Heart left ventricle (tissue), 13 donors: ENCODE measurements around the gene SUMF1.

Source experiments
- POLR2A ChIP-seq, 2 donors: fragments of 450-650 bp; IDR thresholded peaks; one replicate each; pipeline ENCODE4 v1.6.1; 2017; ENCODE audit warnings: antibody characterized with exemption in 2 of 2, mild to moderate bottlenecking in 2 of 2, moderate library complexity in 2 of 2
- TF ChIP-seq, protein P1 (sequence below), 12 donors: fragments of 200-600 bp; sonication (generic) in 4 of 12; IDR thresholded peaks; one replicate each; pipeline versions ENCODE4 v1.5.0 to v1.8.0; 2018 to 2022; ENCODE audit warnings: antibody characterized with exemption in 12 of 12, mild to moderate bottlenecking in 5 of 12
- donor health status: ischemic (EF 13 %, LVEDD 7.1; RV severe dilation, severe dysfunction).
- donor health status: DM: no; HTN: yes; CAD: no.
- donor health status: DM: no; HTN: no; CAD: no.
- donor health status: ischemic (EF 25% LVEDD 6.9; RV normal size, moderate dysfunction).
- donor health status: ischemic (EF 25% LVEDD 5.7; RV mildly dilated, moderate dysfunction).
- donor health status: ischemic (EF 35%, LVEDD 5.7; RV mildly dilated, moderate dysfunction).
- donor health status: nonischemic (EF 11% LVEDD 7.7; RV severe dilation, severe dysfunction).
- donor health status: DM: yes; HTN: yes; CAD: no.
- donor health status: PGD.
- donor health status: ischemic (EF 29% LVEDD 5.4; RV normal size, mild dysfunction).
- donor health status: nonischemic (EF 23%, LVEDD 6.1; RV moderate dilation, normal function).

DNA sequence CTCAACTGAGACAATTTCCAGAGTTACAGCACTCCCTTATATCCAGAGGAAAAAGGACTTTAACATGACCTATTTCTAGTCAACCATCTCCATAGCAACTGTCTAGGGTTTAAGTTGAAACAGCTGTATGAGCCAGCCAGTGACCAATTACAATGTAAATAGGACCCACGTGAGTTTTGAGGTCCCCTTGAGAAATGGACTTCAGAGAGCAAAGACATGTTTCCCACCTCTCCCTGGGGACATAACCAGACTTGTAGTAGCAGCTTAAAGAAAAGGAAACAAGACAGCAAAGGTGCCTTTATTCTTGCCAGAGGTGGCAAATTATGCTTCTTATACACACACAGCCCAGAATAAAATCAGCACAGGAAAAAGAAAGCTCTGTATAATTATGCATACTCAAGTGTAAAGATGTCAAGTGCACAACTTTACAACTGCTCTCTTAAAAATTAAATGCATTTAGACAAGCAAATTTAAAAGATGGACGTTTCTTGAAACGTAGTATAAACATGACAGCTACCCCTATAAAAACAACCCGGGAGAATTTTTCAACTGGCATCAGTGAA, 40.2 kb downstream of the SUMF1 start:
- TF ChIP-seq, protein P1, sequence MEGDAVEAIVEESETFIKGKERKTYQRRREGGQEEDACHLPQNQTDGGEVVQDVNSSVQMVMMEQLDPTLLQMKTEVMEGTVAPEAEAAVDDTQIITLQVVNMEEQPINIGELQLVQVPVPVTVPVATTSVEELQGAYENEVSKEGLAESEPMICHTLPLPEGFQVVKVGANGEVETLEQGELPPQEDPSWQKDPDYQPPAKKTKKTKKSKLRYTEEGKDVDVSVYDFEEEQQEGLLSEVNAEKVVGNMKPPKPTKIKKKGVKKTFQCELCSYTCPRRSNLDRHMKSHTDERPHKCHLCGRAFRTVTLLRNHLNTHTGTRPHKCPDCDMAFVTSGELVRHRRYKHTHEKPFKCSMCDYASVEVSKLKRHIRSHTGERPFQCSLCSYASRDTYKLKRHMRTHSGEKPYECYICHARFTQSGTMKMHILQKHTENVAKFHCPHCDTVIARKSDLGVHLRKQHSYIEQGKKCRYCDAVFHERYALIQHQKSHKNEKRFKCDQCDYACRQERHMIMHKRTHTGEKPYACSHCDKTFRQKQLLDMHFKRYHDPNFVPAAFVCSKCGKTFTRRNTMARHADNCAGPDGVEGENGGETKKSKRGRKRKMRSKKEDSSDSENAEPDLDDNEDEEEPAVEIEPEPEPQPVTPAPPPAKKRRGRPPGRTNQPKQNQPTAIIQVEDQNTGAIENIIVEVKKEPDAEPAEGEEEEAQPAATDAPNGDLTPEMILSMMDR (IDR thresholded peaks at IDR 0.05) = no peak
- no peak for TF ChIP-seq POLR2A (IDR thresholded peaks at IDR 0.05)
